ENCODE data around the gene EXOC6B.

EXOC6B gene

GRCh38 chr2:72415781-72416475 lies 409.9 kb downstream of the EXOC6B start:
- no peak for DNase-seq

GRCh38 chr2:72415241-72415661 lies 410.6 kb downstream of the EXOC6B start:
- no peak for DNase-seq

- DNase-seq, result no peak
Measured at GRCh38 chr2:72414137-72414760, 411.6 kb downstream of the EXOC6B start.

DNA sequence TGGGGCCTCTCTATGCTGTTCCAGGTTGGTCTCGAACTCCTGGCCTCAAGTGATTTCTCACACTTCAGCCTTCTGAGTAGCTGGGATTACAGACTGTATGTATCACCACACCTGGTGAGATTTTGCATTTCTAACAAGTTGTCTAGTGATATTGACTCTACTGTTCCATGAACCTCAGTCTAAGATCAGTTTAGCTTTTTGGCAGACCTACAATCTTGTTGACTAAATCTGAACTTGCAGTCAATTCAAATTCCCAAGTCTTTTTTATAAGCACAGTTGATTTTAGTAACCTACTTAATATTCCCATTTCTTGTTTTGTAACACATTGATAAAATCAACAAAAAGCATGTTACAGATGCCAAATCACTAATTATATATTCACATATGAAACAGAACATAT lies 412.1 kb downstream of the EXOC6B start:
- no peak for DNase-seq

- no peak for DNase-seq
Measured at GRCh38 chr2:72412214-72412613, 413.6 kb downstream of the EXOC6B start.

DNA sequence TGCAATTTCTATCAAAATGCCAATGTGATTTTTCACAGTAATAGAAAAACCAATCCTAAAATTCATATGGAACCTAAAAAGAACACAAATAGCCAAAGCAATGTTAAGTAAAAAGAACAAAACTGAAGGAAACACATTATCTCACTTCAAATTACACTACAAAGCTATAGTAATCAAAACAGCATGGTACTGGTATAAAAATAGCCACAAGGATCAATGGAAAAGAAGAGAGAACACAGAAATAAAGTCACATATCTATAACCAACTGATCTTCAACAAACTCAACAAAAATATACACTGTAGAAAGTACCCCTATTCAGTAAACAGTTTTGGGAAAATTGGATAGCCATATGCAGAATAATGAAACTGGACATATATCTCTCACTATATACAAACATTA lies 426.0 kb downstream of the EXOC6B start:
- DNase-seq, result no peak

DNA sequence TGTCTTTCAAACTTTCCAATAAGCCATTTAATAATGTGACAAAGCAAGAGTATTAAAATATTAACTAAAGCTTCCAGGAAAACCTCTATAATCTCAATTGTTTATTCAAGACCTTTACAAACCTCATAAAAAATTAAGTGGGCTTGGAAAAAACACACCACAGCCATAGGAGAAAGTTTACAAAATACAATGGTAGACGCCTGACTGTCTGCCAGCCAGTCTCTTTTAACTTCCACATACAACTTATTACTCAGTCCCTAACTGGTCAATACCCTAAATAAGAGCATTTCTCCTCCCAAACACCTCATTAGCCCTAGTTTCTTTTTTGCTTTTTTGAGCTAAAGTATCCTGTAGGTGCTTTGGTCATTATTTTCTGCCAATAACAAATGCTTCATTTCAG lies 430.7 kb downstream of the EXOC6B start:
- no peak for DNase-seq

DNA sequence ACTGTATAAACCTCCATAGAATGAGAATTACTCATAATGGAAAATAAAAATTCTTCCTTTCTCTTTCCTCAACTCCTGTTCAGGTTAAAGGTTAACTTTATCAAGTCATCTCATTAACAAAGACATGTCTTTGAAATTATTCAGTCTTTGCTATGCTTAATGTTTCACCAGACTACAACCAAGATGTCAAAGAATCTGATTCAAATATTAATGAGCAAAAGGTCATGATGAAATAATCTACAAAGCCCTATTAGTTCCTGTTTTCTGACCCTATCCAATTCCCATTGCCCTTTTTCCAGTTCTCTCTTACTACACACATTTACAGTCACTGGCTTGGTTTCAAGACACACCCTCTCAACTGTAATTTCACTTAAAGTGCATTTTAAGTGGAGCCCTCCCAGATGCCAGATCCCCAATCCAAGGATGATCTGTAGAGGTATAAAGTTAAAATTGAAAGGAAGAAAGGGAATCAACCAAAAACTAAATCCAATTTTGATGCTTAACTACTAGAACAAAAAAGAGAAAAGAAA lies 431.2 kb downstream of the EXOC6B start:
- DNase-seq, result no peak

DNA sequence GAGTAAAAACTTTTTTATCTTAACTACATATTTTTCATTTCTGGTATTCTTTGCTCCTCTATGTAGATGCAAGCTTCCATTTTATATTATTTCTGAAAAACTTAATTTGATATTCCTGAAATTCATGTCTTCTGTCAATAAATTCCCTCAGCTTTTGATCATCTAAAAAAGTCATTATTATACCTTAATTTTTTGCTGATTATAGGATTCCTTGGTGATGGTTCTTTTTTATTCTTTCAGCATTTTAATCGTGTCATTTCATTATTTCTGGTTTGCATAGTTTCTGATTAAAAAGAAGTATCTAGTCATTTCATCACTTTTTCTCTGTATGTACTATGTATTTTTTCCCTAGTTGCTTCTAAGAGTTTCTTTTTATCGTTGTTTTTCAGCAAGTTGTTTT lies 436.4 kb downstream of the EXOC6B start:
- DNase-seq, result no peak

DNA sequence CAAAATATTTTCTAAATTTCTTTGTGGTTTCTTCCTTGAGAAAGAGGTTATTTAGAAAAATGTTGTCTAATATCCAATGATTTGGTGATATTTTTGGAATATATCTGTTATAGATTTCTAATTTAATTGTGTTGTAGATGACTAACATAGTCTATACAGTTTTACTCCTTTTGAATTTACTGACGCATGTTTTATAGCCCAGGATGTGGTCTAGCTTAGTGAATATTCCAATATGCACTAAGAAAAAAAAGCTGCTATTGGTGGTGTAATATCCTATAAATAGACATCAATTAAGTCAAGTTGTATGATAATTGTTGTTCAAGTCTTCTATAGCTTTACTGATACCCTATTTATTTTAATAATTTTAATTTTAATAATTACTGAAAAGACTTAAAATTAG lies 437.6 kb downstream of the EXOC6B start:
- DNase-seq, result no peak

- DNase-seq, result no peak
Measured at GRCh38 chr2:72386288-72386687, 439.5 kb downstream of the EXOC6B start.

GRCh38 chr2:72378753-72379348 lies 447.0 kb downstream of the EXOC6B start:
- no peak for DNase-seq

DNA sequence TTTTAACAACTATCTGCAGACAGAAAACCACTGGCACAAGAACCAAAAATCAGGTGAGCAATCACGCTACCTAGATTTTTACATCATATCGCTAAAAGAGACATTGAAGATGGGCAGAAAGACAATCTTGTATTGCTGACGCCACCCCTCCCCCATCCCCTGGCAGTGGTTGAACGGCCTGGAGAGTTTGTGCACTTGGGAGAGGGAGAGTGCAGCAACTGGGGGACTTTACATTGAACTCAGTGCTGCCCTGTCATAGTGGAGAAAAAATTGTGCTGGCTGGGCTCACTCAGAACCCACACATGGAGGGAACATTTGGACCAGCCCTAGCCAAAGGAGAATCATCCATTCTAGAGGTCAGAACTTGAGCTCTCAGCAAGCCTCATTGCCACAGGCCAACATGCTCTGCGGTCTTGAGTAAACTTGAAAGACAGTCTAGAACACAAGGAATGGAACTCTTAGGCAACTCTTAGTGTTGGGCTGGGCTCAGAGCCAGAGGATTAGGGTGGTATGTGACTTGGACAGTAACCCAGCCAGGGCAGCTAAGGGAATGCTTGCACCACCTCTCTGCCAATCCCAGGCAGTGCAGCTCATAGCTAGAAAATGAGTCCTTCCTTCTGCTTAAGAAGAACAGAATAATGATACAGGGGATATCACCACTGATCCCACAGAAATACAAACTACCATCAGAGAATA lies 458.2 kb downstream of the EXOC6B start:
- no peak for DNase-seq

- DNase-seq, result no peak
Measured at GRCh38 chr2:72363406-72363805, 462.4 kb downstream of the EXOC6B start.

DNA sequence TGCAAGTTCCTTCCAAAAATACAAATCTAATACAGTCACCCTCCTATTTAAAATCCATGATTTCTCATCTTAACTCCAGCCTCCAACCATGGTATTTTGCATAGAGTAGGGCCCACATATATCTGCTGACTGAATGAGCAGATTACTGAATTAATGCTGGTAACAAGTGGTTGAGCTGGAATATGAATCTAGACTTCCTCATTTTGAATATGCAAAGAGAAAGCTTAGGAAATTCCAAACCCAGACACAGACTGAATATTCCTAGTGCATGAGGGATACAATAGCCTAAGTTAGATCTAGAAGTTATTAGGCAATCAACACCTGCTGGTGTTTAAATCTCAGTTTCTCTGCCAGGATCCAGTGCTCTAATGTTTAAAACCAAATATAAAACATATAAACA lies 463.1 kb downstream of the EXOC6B start:
- no peak for DNase-seq

- DNase-seq, result no peak
Measured at GRCh38 chr2:72361521-72361920, 464.3 kb downstream of the EXOC6B start.

DNA sequence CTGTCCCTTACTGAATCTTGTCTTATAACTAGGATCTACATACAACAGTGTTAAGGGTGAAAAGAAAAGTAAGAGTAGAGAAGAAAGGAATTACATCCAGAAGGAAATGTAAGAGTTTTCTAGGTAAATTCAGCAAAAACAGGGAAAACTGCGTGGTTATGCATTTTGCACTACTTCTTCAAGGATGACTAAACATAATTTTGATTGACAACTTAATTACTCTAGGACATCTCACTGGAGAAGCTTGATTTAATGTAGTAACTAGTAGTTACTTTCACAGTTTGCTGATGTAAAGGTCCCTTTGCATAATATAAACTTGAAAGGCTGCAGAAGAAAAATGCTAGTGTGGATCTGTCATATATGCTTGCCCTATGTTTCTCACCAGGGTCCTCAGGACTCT lies 464.8 kb downstream of the EXOC6B start:
- no peak for DNase-seq

DNA sequence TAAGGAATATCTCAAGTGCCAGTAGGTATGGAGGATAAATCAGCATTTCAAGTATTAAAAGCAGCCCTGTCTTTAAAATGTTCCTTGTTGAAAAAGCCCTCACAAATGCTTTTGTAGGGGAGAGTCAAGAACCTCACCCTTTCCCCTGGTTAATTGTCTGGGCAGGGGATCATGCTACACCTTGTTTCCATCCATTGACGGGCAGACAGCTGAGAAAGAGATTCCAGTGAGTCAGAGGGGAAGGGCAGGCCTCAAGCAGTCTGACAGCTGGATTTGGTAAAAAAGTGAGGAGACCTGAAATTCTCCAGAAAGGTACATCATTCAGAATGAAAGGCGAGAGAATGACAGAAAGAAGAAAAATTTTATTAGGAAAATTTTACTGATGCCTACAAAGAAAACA lies 475.0 kb downstream of the EXOC6B start:
- DNase-seq, result no peak

- DNase-seq, result no peak
Measured at GRCh38 chr2:72349016-72349415, 476.8 kb downstream of the EXOC6B start.

DNA sequence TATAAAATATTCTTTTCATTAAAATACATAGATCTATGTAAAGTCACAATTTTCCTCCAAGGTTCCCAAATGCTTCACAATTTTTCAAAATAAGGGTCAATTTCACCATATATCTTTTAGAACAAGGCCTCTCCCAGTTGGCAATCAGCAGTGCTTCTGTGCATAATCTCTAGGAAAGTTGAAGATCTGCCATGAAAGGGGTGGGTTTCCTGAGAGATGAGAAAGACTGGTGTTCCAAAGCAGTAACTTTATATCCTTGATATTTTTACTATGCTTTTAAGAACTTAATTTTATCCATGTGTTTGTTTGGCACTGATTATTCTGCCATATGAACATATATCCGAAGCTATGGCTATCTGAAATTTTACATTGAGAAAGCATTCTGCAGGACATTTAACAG lies 478.8 kb downstream of the EXOC6B start:
- DNase-seq, result no peak

- DNase-seq, result no peak
Measured at GRCh38 chr2:72341639-72342038, 484.2 kb downstream of the EXOC6B start.

DNA sequence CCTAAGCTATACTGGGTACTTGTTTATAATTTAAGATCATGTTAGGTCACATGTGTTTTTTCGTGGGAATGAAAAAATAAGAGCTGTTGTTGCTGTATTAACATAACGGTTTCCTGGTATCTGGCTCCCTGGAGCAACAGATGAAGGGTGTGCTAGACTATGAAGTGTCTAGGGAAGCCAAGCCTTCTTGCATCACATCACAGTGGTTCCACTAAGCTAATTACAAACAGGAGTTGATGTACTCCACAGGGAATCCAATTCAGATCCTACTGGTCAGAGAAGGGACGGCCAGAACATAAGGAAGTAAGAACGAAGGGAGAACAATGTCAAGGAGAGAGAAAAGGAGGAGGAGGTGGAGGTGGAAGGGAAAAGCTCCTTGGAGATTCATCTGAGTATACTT lies 485.2 kb downstream of the EXOC6B start:
- DNase-seq, result no peak

DNA sequence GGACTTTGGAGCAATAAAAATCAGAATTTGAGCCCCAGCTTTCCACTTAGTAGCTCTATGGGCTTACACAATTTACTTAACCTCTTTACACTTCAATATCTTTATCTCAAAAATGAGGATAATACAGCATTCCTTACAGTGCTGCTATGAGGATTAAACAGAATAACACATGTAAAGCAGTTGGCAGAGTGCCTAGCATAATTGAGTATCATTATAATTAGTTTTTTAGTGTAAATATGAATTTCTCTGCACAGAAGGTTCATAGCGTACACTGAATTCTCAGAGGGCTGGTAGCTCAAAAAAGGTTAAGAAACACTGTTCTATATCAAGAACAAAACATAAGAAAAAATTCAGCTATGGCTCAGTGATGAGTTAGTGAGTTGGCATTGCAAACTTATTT lies 487.8 kb downstream of the EXOC6B start:
- no peak for DNase-seq

GRCh38 chr2:72332720-72333119 lies 493.1 kb downstream of the EXOC6B start:
- DNase-seq, result no peak

All from activated naive CD4-positive, alpha-beta T cell treated with anti-CD3 and anti-CD28 coated beads, Interleukin-2, amount 50 U/mL, for 16 hours (primary cell).